Islet of Langerhans (tissue), 1 donor: Measurements from ENCODE around the gene AGT.
"Not testable (repeated sequence)": the region's sequence is repeated elsewhere in the genome, so short reads cannot be mapped to it uniquely, and the experiment has no call there.

Source experiments
- FAIRE-seq: peaks from one replicate; lab custom pipeline; 2011; peaks lifted over from hg19 to GRCh38; lab: Jason Lieb, UNC

AGT gene

GRCh38 chr1:230686747-230687146 lies 27.2 kb downstream of the AGT start:
- FAIRE-seq, result no peak

GRCh38 chr1:230684998-230685397 lies 28.9 kb downstream of the AGT start:
- no peak for FAIRE-seq

- no peak for FAIRE-seq
These were observed 29.8 kb downstream of the AGT start for GRCh38 chr1:230684146-230684545.

GRCh38 chr1:230682882-230683610 lies 30.9 kb downstream of the AGT start:
- no peak for FAIRE-seq

GRCh38 chr1:230682274-230682673 lies 31.6 kb downstream of the AGT start:
- FAIRE-seq, result no peak

GRCh38 chr1:230681599-230681998 lies 32.3 kb downstream of the AGT start:
- FAIRE-seq, result peak; percentile 96

- FAIRE-seq, result peak; percentile 45
These were observed 33.5 kb downstream of the AGT start for GRCh38 chr1:230680300-230681025.

- FAIRE-seq, result no peak
These were observed 34.1 kb downstream of the AGT start for GRCh38 chr1:230679825-230680224.

GRCh38 chr1:230679192-230679591 lies 34.7 kb downstream of the AGT start:
- no peak for FAIRE-seq

- FAIRE-seq, result no peak
These were observed 36.7 kb downstream of the AGT start for GRCh38 chr1:230677200-230677599.

GRCh38 chr1:230674581-230674980 lies 39.3 kb downstream of the AGT start:
- no peak for FAIRE-seq

- FAIRE-seq, result no peak
These were observed 44.4 kb downstream of the AGT start for GRCh38 chr1:230669543-230669942.

GRCh38 chr1:230668227-230668626 lies 45.7 kb downstream of the AGT start:
- FAIRE-seq, result no peak

- FAIRE-seq, result no peak
These were observed 51.9 kb downstream of the AGT start for GRCh38 chr1:230661976-230662375.

GRCh38 chr1:230658691-230659090 lies 55.2 kb downstream of the AGT start:
- no peak for FAIRE-seq

- FAIRE-seq, result not testable (repeated sequence)
These were observed 55.8 kb downstream of the AGT start for GRCh38 chr1:230658103-230658502.

- FAIRE-seq, result not testable (repeated sequence)
These were observed 57.2 kb downstream of the AGT start for GRCh38 chr1:230656719-230657118.
